Liver (tissue), 3 donors: ENCODE data around the gene RUNDC1.

Experiments
- EGR1 ChIP-seq, 2 donors: IDR thresholded peaks; 2 replicates each; pipeline ENCODE4 v1.6.1; 2016 to 2018; ENCODE audit warnings: antibody characterized with exemption in 2 of 2, low read depth in 2 of 2
- FOXA1 ChIP-seq: IDR thresholded peaks from 2 replicates; pipeline ENCODE4 v1.6.1; 2016; ENCODE audit warnings: antibody characterized with exemption
- TF ChIP-seq, protein P1 (sequence below): IDR thresholded peaks from 2 replicates; pipeline ENCODE4 v1.6.1; 2016; ENCODE audit warnings: antibody characterized with exemption, mild to moderate bottlenecking
- TF ChIP-seq, protein P2 (sequence below): fragments of 150-350 bp; IDR thresholded peaks from 2 replicates; pipeline ENCODE4 v1.5.1; 2017; ENCODE audit warnings: improper control_type of control experiment, low read depth, low read length; ENCODE audit not compliant: missing input control
- donor health status: healthy.
- donor health status: healthy.

- TF ChIP-seq, protein P1, sequence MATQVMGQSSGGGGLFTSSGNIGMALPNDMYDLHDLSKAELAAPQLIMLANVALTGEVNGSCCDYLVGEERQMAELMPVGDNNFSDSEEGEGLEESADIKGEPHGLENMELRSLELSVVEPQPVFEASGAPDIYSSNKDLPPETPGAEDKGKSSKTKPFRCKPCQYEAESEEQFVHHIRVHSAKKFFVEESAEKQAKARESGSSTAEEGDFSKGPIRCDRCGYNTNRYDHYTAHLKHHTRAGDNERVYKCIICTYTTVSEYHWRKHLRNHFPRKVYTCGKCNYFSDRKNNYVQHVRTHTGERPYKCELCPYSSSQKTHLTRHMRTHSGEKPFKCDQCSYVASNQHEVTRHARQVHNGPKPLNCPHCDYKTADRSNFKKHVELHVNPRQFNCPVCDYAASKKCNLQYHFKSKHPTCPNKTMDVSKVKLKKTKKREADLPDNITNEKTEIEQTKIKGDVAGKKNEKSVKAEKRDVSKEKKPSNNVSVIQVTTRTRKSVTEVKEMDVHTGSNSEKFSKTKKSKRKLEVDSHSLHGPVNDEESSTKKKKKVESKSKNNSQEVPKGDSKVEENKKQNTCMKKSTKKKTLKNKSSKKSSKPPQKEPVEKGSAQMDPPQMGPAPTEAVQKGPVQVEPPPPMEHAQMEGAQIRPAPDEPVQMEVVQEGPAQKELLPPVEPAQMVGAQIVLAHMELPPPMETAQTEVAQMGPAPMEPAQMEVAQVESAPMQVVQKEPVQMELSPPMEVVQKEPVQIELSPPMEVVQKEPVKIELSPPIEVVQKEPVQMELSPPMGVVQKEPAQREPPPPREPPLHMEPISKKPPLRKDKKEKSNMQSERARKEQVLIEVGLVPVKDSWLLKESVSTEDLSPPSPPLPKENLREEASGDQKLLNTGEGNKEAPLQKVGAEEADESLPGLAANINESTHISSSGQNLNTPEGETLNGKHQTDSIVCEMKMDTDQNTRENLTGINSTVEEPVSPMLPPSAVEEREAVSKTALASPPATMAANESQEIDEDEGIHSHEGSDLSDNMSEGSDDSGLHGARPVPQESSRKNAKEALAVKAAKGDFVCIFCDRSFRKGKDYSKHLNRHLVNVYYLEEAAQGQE = no peak
- TF ChIP-seq, protein P2, sequence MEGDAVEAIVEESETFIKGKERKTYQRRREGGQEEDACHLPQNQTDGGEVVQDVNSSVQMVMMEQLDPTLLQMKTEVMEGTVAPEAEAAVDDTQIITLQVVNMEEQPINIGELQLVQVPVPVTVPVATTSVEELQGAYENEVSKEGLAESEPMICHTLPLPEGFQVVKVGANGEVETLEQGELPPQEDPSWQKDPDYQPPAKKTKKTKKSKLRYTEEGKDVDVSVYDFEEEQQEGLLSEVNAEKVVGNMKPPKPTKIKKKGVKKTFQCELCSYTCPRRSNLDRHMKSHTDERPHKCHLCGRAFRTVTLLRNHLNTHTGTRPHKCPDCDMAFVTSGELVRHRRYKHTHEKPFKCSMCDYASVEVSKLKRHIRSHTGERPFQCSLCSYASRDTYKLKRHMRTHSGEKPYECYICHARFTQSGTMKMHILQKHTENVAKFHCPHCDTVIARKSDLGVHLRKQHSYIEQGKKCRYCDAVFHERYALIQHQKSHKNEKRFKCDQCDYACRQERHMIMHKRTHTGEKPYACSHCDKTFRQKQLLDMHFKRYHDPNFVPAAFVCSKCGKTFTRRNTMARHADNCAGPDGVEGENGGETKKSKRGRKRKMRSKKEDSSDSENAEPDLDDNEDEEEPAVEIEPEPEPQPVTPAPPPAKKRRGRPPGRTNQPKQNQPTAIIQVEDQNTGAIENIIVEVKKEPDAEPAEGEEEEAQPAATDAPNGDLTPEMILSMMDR = no peak
- no peak for TF ChIP-seq EGR1 (IDR thresholded peaks at IDR 0.05; ENCODE audit: low read depth in 2 of 2)
- TF ChIP-seq FOXA1 = no peak
Observed at GRCh38 chr17:42989141-42989540, 8.8 kb downstream of the RUNDC1 start.
